ENCODE data around the gene HELZ. TPM values are rescaled to one million over a fixed set of nuclear protein-coding genes. Genes with fewer than 3 reads are reported as not detected.

HELZ gene
- total and polyA plus RNA-seq, 4 donors, result 14.6 to 71.6 (median 33.9) TPM

DNA sequence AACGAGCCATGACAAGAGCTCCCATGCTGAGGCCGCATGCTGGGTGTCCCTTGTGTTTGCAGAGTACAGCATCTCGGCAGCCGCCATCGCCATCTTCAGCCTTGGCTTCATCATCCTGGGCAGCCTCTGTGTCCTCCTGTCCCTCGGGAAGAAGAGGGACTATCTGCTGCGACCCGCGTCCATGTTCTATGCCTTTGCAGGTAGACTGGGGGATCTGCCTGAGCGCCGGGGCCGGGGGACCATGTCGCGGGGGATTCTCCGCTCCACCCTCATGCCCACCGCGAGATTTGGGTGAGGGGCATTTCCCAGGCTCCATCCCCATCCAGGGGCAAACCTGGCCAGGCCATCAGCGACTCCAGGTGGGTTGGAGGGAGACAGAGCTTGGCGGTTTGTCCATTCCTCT lies 190.0 kb downstream of the HELZ start:
- Histone ChIP-seq H3K4me3 (ENCODE audit: low read depth, low read length) (no peak overlapping the region), H3K9me3 (ENCODE audit: control insufficient read depth, insufficient read depth, low read length) (no peaks in the 10 kb centered on the region), H3K27ac (ENCODE audit: low read depth, low read length) (no peak overlapping the region), H3K27me3 (ENCODE audit: control insufficient read depth, insufficient read depth, low read length) (no peaks in the 10 kb centered on the region), H3K4me1 (ENCODE audit: control insufficient read depth, insufficient read depth, low read length) (peaks cover 9% of the 10 kb centered on the region), H3K36me3 (ENCODE audit: control insufficient read depth, insufficient read depth, low read length) (no peaks in the 10 kb centered on the region)
- DNase-seq (ENCODE audit: low read depth in 4 of 6, low spot score in 6 of 6), result no peak
- 82% methylated on average over 7 of the region's 19 CpGs for WGBS (ENCODE audit: insufficient coverage)

- Histone ChIP-seq H3K4me1 (ENCODE audit: control insufficient read depth, insufficient read depth, low read length) (peaks cover 9% of the 10 kb centered on the region), H3K9me3 (ENCODE audit: control insufficient read depth, insufficient read depth, low read length) (no peaks in the 10 kb centered on the region), H3K27ac (ENCODE audit: low read depth, low read length) (no peak overlapping the region), H3K4me3 (ENCODE audit: low read depth, low read length) (no peak overlapping the region), H3K27me3 (ENCODE audit: control insufficient read depth, insufficient read depth, low read length) (no peaks in the 10 kb centered on the region), H3K36me3 (ENCODE audit: control insufficient read depth, insufficient read depth, low read length) (no peaks in the 10 kb centered on the region)
- no peak for DNase-seq (ENCODE audit: low read depth in 4 of 6, low spot score in 6 of 6)
- 77% methylated on average over 5 of the region's 5 CpGs for WGBS (ENCODE audit: insufficient coverage)
Measured at GRCh38 chr17:67054608-67055007, 190.4 kb downstream of the HELZ start.

GRCh38 chr17:67054011-67054591 lies 190.9 kb downstream of the HELZ start:
- 55% methylated on average over 12 of the region's 19 CpGs for WGBS (ENCODE audit: insufficient coverage)
- DNase-seq (ENCODE audit: low read depth in 4 of 6, low spot score in 6 of 6), result no peak
- no peaks in the 10 kb centered on the region for H3K27me3 ChIP-seq (ENCODE audit: control insufficient read depth, insufficient read depth, low read length)
- peaks cover 9% of the 10 kb centered on the region for H3K4me1 ChIP-seq (ENCODE audit: control insufficient read depth, insufficient read depth, low read length)
- H3K4me3 ChIP-seq (ENCODE audit: low read depth, low read length), result no peak overlapping the region
- H3K27ac ChIP-seq (ENCODE audit: low read depth, low read length), result no peak overlapping the region
- H3K36me3 ChIP-seq (ENCODE audit: control insufficient read depth, insufficient read depth, low read length), result no peaks in the 10 kb centered on the region
- H3K9me3 ChIP-seq (ENCODE audit: control insufficient read depth, insufficient read depth, low read length), result peaks cover 3% of the 10 kb centered on the region

- peaks cover 9% of the 10 kb centered on the region for H3K4me1 ChIP-seq (ENCODE audit: control insufficient read depth, insufficient read depth, low read length)
- H3K27me3 ChIP-seq (ENCODE audit: control insufficient read depth, insufficient read depth, low read length), result no peaks in the 10 kb centered on the region
- H3K36me3 ChIP-seq (ENCODE audit: control insufficient read depth, insufficient read depth, low read length), result no peaks in the 10 kb centered on the region
- peaks cover 7% of the 10 kb centered on the region for H3K9me3 ChIP-seq (ENCODE audit: control insufficient read depth, insufficient read depth, low read length)
- 97% methylated on average over 5 of the region's 9 CpGs for WGBS (ENCODE audit: insufficient coverage)
- no peak overlapping the region for H3K27ac ChIP-seq (ENCODE audit: low read depth, low read length)
- DNase-seq (ENCODE audit: low read depth in 4 of 6, low spot score in 6 of 6), result no peak
- no peak overlapping the region for H3K4me3 ChIP-seq (ENCODE audit: low read depth, low read length)
Measured at GRCh38 chr17:67053438-67054000, 191.5 kb downstream of the HELZ start.

DNA sequence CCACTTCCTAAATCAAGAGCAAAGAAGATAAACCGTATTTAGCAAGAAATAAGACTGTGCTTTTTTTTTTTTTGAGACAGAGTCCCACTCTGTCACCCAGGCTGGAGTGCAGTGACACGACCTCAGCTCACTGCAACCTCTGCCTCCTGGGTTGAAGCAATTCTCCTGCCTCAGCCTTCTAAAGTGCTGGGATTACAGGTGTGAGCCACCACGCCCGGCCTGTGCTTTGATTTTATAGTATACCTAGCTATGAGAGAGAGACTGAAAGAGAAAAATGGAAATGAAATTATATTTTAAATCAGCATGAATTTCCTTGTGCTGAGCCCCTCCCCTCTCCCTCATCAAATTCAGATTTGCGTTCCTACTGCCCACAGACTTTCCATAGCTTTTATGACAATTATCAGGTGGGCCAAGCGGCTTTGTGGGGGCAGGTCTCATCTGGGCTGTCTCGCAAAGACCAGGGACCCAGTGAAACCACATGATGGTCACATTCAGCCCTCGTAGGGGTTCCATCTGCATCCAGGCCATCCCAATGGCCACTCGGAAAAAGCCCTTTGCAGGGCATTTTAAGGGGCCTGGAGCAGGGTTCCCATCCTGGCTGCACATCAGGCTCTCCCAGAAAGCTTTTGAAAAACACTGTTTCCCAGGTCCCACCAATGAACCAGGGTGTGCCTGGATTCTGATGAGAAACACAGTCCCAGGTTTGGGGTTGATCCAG lies 192.1 kb downstream of the HELZ start:
- no peak overlapping the region for H3K4me3 ChIP-seq (ENCODE audit: low read depth, low read length)
- H3K27ac ChIP-seq (ENCODE audit: low read depth, low read length), result no peak overlapping the region
- peaks cover 10% of the 10 kb centered on the region for H3K9me3 ChIP-seq (ENCODE audit: control insufficient read depth, insufficient read depth, low read length)
- WGBS (ENCODE audit: insufficient coverage), result 94% methylated on average over 6 of the region's 9 CpGs
- H3K4me1 ChIP-seq (ENCODE audit: control insufficient read depth, insufficient read depth, low read length), result peaks cover 9% of the 10 kb centered on the region
- no peak for DNase-seq (ENCODE audit: low read depth in 4 of 6, low spot score in 6 of 6)
- H3K36me3 ChIP-seq (ENCODE audit: control insufficient read depth, insufficient read depth, low read length), result no peaks in the 10 kb centered on the region
- no peaks in the 10 kb centered on the region for H3K27me3 ChIP-seq (ENCODE audit: control insufficient read depth, insufficient read depth, low read length)

DNA sequence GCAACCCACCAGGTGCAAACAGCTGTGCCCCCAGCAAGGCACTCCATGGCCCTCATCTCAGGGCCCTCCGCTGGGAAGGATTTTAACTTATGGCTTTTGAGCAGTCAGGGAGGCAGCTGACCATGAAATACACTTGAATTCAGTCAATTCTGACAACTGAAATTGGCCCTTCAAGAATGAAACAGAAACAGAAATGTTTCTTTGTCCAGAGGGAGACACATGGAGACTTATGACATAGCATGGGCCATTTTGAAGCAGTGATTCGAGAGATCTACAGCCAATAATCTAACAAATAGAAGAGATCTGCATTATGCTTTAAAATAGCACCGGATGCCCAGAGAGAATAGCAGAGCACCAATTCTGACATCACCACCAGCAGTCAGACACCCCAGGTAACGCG lies 193.2 kb downstream of the HELZ start:
- Histone ChIP-seq H3K4me1 (ENCODE audit: control insufficient read depth, insufficient read depth, low read length) (peaks cover 9% of the 10 kb centered on the region), H3K36me3 (ENCODE audit: control insufficient read depth, insufficient read depth, low read length) (no peaks in the 10 kb centered on the region), H3K27me3 (ENCODE audit: control insufficient read depth, insufficient read depth, low read length) (no peaks in the 10 kb centered on the region), H3K9me3 (ENCODE audit: control insufficient read depth, insufficient read depth, low read length) (peaks cover 10% of the 10 kb centered on the region), H3K27ac (ENCODE audit: low read depth, low read length) (no peak overlapping the region), H3K4me3 (ENCODE audit: low read depth, low read length) (no peak overlapping the region)
- peak in 1 of 6 donors; percentile 16 for DNase-seq (ENCODE audit: low read depth in 4 of 6, low spot score in 6 of 6)
- 80% methylated on average over 1 of the region's 5 CpGs for WGBS (ENCODE audit: insufficient coverage)

DNA sequence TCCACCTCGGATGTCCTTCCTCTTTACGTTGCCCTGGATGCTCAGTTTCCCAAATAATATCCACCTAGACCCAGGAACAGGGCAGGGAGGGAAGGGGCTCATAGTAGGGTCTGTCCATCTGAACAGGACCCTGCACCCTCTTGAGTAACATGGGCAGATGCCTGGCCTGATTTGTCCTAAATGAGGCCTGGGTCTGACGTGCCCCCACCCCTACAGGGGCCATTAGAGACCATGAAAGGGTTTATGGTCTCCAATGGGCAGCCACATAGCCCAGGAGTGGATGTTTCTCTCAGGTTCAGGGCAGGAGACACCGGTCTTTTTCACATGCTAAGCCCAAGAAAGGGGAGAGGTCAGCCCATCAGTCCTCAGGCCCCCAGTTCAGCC lies 193.8 kb downstream of the HELZ start:
- Histone ChIP-seq H3K4me3 (ENCODE audit: low read depth, low read length) (no peak overlapping the region), H3K4me1 (ENCODE audit: control insufficient read depth, insufficient read depth, low read length) (peaks cover 4% of the 10 kb centered on the region), H3K36me3 (ENCODE audit: control insufficient read depth, insufficient read depth, low read length) (no peaks in the 10 kb centered on the region), H3K27me3 (ENCODE audit: control insufficient read depth, insufficient read depth, low read length) (no peaks in the 10 kb centered on the region), H3K27ac (ENCODE audit: low read depth, low read length) (no peak overlapping the region), H3K9me3 (ENCODE audit: control insufficient read depth, insufficient read depth, low read length) (peaks cover 10% of the 10 kb centered on the region)
- 83% methylated on average over 4 of the region's 4 CpGs for WGBS (ENCODE audit: insufficient coverage)
- DNase-seq (ENCODE audit: low read depth in 4 of 6, low spot score in 6 of 6), result no peak

- peaks cover 4% of the 10 kb centered on the region for H3K4me1 ChIP-seq (ENCODE audit: control insufficient read depth, insufficient read depth, low read length)
- 100% methylated on average over 1 of the region's 6 CpGs for WGBS (ENCODE audit: insufficient coverage)
- peaks cover 10% of the 10 kb centered on the region for H3K9me3 ChIP-seq (ENCODE audit: control insufficient read depth, insufficient read depth, low read length)
- no peaks in the 10 kb centered on the region for H3K27me3 ChIP-seq (ENCODE audit: control insufficient read depth, insufficient read depth, low read length)
- no peak for DNase-seq (ENCODE audit: low read depth in 4 of 6, low spot score in 6 of 6)
- no peak overlapping the region for H3K4me3 ChIP-seq (ENCODE audit: low read depth, low read length)
- H3K27ac ChIP-seq (ENCODE audit: low read depth, low read length), result no peak overlapping the region
- H3K36me3 ChIP-seq (ENCODE audit: control insufficient read depth, insufficient read depth, low read length), result no peaks in the 10 kb centered on the region
Measured at GRCh38 chr17:67050471-67051154, 194.4 kb downstream of the HELZ start.

GRCh38 chr17:67050066-67050465 lies 194.9 kb downstream of the HELZ start:
- WGBS (ENCODE audit: insufficient coverage), result no CpG with 5 or more reads among the region's 1 CpG
- no peak overlapping the region for H3K27ac ChIP-seq (ENCODE audit: low read depth, low read length)
- no peaks in the 10 kb centered on the region for H3K27me3 ChIP-seq (ENCODE audit: control insufficient read depth, insufficient read depth, low read length)
- peaks cover 4% of the 10 kb centered on the region for H3K4me1 ChIP-seq (ENCODE audit: control insufficient read depth, insufficient read depth, low read length)
- no peak overlapping the region for H3K4me3 ChIP-seq (ENCODE audit: low read depth, low read length)
- H3K9me3 ChIP-seq (ENCODE audit: control insufficient read depth, insufficient read depth, low read length), result peaks cover 10% of the 10 kb centered on the region
- H3K36me3 ChIP-seq (ENCODE audit: control insufficient read depth, insufficient read depth, low read length), result no peaks in the 10 kb centered on the region
- no peak for DNase-seq (ENCODE audit: low read depth in 4 of 6, low spot score in 6 of 6)
